ENCODE measurements around the gene AGAP1.

The AGAP1 gene

DNA sequence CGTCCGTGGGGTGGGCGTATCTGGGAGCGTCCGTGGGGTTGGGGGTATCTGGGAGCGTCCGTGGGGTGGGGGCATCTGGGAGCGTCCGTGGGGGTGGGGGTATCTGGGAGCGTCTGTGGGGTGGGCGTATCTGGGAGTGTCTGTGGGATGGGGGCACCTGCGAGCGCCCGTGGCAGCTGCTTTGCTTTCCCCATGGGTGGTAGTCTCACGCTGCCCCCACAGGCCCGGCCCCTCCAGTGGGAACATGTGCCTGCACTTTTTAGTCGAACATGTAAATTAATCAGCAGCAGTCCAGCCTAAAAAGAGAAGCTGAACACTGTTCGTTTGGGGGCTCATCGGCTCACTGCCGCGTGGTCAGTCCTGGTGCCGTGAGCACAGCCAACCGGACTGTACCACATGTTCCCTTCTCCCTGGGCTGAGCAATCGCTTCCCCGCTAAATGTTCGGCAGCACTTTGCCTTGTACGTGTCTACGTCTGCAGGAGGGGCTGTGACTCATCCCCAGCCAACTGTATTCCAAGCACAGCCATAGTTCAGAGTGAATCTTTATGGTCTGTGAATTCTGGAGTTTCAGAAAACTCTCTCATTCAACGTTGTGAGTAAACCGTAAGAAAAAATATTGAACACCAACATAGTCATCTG is 271.5 kb downstream of the AGAP1 start:
- Histone ChIP-seq H3K4me1 (ENCODE audit: insufficient read depth, poor library complexity, severe bottlenecking) (peaks cover 14% of the 10 kb centered on the region), H3K27me3 (ENCODE audit: insufficient read depth, poor library complexity, severe bottlenecking) (no peaks in the 10 kb centered on the region), H3K36me3 (ENCODE audit: low read depth) (0 out of 2 replicates have a peak, but pooled peaks cover 3% of the 10 kb centered on the region), H3K27ac (ENCODE audit: poor library complexity, severe bottlenecking) (peak overlapping the region; percentile 23), H3K4me3 (ENCODE audit: severe bottlenecking) (no peak overlapping the region), H3K9me3 (ENCODE audit: severe bottlenecking) (no peaks in the 10 kb centered on the region)
- ATAC-seq (ENCODE audit: low read depth), result peak; percentile 75
- no peak for DNase-seq (ENCODE audit: low spot score)
- TF ChIP-seq, protein P1, sequence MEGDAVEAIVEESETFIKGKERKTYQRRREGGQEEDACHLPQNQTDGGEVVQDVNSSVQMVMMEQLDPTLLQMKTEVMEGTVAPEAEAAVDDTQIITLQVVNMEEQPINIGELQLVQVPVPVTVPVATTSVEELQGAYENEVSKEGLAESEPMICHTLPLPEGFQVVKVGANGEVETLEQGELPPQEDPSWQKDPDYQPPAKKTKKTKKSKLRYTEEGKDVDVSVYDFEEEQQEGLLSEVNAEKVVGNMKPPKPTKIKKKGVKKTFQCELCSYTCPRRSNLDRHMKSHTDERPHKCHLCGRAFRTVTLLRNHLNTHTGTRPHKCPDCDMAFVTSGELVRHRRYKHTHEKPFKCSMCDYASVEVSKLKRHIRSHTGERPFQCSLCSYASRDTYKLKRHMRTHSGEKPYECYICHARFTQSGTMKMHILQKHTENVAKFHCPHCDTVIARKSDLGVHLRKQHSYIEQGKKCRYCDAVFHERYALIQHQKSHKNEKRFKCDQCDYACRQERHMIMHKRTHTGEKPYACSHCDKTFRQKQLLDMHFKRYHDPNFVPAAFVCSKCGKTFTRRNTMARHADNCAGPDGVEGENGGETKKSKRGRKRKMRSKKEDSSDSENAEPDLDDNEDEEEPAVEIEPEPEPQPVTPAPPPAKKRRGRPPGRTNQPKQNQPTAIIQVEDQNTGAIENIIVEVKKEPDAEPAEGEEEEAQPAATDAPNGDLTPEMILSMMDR (IDR thresholded peaks at IDR 0.05; ENCODE audit: poor library complexity, severe bottlenecking), result no peak

DNA sequence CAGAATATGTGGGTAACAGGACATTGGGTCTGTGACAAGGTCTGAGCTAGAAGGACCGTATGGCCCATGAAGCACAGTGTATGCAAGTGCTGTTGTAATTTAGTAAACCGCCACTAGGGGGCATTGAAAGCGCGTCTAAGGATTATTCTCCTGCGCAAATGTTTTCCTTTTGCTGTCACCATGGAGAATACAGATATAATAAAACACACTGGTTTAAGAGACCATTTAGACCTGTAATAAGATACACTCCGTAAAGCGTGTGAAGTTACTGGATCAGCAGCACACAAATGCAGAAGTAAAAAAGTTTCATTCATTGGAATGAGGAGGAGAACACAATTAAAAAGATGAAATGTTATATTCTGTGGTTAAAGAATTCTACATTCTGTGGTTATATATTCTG is 272.4 kb downstream of the AGAP1 start:
- Histone ChIP-seq H3K9me3 (ENCODE audit: severe bottlenecking) (no peaks in the 10 kb centered on the region), H3K36me3 (ENCODE audit: low read depth) (0 out of 2 replicates have a peak, but pooled peaks cover 3% of the 10 kb centered on the region), H3K27ac (ENCODE audit: poor library complexity, severe bottlenecking) (no peak overlapping the region), H3K4me1 (ENCODE audit: insufficient read depth, poor library complexity, severe bottlenecking) (peaks cover 14% of the 10 kb centered on the region), H3K27me3 (ENCODE audit: insufficient read depth, poor library complexity, severe bottlenecking) (no peaks in the 10 kb centered on the region), H3K4me3 (ENCODE audit: severe bottlenecking) (no peak overlapping the region)
- no peak for DNase-seq (ENCODE audit: low spot score)
- peak; percentile 87 for ATAC-seq (ENCODE audit: low read depth)
- TF ChIP-seq, protein P1 (IDR thresholded peaks at IDR 0.05; ENCODE audit: poor library complexity, severe bottlenecking), result peak; percentile 94

DNA sequence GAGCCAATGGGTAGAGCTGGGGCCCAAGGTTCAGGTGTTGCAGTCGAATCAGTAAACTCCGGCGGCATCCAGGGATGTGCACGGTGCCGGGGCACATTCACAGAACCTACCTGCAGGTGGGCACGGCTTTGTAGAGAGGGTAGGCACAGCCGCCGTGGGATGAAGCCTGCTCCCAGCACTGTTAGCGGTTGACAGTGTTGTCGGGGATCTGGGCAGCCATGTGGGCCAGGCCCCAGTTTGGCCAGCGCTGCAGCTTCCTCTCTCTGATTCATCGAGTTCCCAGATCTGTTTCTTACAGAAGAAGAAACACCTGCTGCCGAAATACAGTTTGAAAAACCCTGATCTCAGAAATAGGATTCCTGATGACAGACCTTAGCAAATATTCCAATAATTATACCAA is 274.8 kb downstream of the AGAP1 start:
- H3K4me3 ChIP-seq (ENCODE audit: severe bottlenecking), result no peak overlapping the region
- no peak overlapping the region for H3K27ac ChIP-seq (ENCODE audit: poor library complexity, severe bottlenecking)
- ATAC-seq (ENCODE audit: low read depth), result no peak
- no peaks in the 10 kb centered on the region for H3K27me3 ChIP-seq (ENCODE audit: insufficient read depth, poor library complexity, severe bottlenecking)
- 0 out of 2 replicates have a peak, but pooled peaks cover 3% of the 10 kb centered on the region for H3K36me3 ChIP-seq (ENCODE audit: low read depth)
- DNase-seq (ENCODE audit: low spot score), result no peak
- peaks cover 14% of the 10 kb centered on the region for H3K4me1 ChIP-seq (ENCODE audit: insufficient read depth, poor library complexity, severe bottlenecking)
- TF ChIP-seq, protein P1 (IDR thresholded peaks at IDR 0.05; ENCODE audit: poor library complexity, severe bottlenecking), result no peak
- no peaks in the 10 kb centered on the region for H3K9me3 ChIP-seq (ENCODE audit: severe bottlenecking)

DNA sequence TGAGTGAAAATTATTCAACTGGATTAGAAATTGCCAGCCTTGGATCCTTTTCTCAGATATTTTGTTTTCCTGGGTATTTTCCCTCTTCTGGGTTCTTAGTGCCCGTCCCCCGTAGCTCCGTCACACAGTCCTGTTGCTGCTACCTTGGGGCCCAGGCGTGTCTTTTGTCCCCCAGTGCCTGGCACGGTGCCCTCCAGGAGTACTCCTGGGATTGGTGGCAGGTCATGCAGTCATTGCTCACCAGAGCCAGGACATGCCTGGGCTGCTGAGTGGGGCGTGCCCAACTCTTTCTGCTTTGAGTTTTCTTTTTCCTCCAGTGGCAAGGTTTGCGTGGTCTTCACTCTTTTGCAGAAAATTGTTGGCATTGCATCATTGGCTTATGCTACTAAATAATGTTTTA is 275.2 kb downstream of the AGAP1 start:
- Histone ChIP-seq H3K4me3 (ENCODE audit: severe bottlenecking) (no peak overlapping the region), H3K27me3 (ENCODE audit: insufficient read depth, poor library complexity, severe bottlenecking) (no peaks in the 10 kb centered on the region), H3K27ac (ENCODE audit: poor library complexity, severe bottlenecking) (no peak overlapping the region), H3K9me3 (ENCODE audit: severe bottlenecking) (no peaks in the 10 kb centered on the region), H3K36me3 (ENCODE audit: low read depth) (0 out of 2 replicates have a peak, but pooled peaks cover 3% of the 10 kb centered on the region), H3K4me1 (ENCODE audit: insufficient read depth, poor library complexity, severe bottlenecking) (peaks cover 14% of the 10 kb centered on the region)
- no peak for DNase-seq (ENCODE audit: low spot score)
- no peak for ATAC-seq (ENCODE audit: low read depth)
- TF ChIP-seq, protein P1 (IDR thresholded peaks at IDR 0.05; ENCODE audit: poor library complexity, severe bottlenecking), result no peak

Measured in RWPE2 (cell line).